ENCODE data around the gene TWNK. TPM values are rescaled to one million over a fixed set of nuclear protein-coding genes. Genes with fewer than 3 reads are reported as not detected.
"Not testable (repeated sequence)": the region's sequence is repeated elsewhere in the genome, so short reads cannot be mapped to it uniquely, and the experiment has no call there.

Gene TWNK
- total RNA-seq, 4 donors from 2014 or later: 8.2 to 19.8 (median 10.0) TPM

GRCh38 chr10:101031796-101032636 is 44.7 kb downstream of the TWNK start:
- peaks cover 0 to 8% of the 10 kb centered on the region in 2 donors for H3K36me3 ChIP-seq
- peak; percentile 46 to 61 for TF ChIP-seq POLR2A (IDR thresholded peaks at IDR 0.05)
- TF ChIP-seq, protein P1, sequence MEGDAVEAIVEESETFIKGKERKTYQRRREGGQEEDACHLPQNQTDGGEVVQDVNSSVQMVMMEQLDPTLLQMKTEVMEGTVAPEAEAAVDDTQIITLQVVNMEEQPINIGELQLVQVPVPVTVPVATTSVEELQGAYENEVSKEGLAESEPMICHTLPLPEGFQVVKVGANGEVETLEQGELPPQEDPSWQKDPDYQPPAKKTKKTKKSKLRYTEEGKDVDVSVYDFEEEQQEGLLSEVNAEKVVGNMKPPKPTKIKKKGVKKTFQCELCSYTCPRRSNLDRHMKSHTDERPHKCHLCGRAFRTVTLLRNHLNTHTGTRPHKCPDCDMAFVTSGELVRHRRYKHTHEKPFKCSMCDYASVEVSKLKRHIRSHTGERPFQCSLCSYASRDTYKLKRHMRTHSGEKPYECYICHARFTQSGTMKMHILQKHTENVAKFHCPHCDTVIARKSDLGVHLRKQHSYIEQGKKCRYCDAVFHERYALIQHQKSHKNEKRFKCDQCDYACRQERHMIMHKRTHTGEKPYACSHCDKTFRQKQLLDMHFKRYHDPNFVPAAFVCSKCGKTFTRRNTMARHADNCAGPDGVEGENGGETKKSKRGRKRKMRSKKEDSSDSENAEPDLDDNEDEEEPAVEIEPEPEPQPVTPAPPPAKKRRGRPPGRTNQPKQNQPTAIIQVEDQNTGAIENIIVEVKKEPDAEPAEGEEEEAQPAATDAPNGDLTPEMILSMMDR (IDR thresholded peaks at IDR 0.05 in 4 of 5, conservative IDR thresholded peaks at IDR 0.05 in 1 of 5): no peak
- no peaks in the 10 kb centered on the region for H3K9me3 ChIP-seq
- in situ Hi-C loops (cut with MboI; ENCODE audit: low sequenced_read_pairs in 4 of 4): no loop called here
- peak; percentile 31 to 58 for ATAC-seq
- DNase-seq: peak; percentile 46 to 61
- H3K4me3 ChIP-seq: peak overlapping the region; percentile 52 to 92 (median 81)
- intact Hi-C loops (cut with DNase I; ENCODE audit: low total_unique reads): loop anchor here (5.0 kb wide), 1 partner anchor 35 kb away; no protein-coding TSS in a partner anchor
- H3K27me3 ChIP-seq: no peaks in the 10 kb centered on the region
- peak overlapping the region; percentile 84 to 91 (median 88) for H3K27ac ChIP-seq
- H3K4me1 ChIP-seq: peaks cover 7 to 16% of the 10 kb centered on the region in 2 donors

DNA sequence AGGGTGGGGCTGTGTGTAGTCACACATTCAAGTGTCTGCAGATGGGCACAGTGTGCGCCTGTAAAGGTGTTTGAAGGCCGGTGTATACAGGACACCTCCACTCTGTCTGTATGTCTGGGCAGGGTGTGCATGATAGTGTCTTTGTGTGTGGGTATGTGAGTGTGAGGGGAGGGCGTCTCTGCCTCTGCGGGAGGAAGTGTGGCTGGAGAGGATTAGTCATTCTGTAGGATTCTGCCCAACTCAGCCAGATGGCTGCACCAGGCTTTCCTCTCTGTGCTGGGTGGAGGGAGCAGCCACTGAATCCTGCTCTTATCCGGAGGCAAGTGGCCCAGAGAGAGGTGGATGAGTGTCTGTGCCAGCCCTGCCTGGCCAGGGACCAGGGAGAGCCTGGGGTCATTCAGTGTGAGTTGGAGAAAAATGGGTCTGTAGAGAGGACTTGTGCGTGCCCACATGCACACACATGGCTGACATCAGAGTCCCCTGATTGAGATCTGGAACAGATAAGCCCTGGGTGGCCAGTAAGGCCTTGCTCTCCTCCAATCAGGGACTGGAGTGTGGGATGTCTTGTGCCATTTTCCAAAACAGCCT is 45.4 kb downstream of the TWNK start:
- in situ Hi-C loops (cut with MboI; ENCODE audit: low sequenced_read_pairs in 4 of 4): no loop called here
- no peak for DNase-seq
- Histone ChIP-seq H3K27ac (peak overlapping the region; percentile 84 to 91 (median 88)), H3K4me3 (peak overlapping the region; percentile 52 to 92 (median 81)), H3K36me3 (peaks cover 0 to 14% of the 10 kb centered on the region in 2 donors), H3K4me1 (peaks cover 7 to 16% of the 10 kb centered on the region in 2 donors), H3K27me3 (no peaks in the 10 kb centered on the region), H3K9me3 (no peaks in the 10 kb centered on the region)
- intact Hi-C loops (cut with DNase I; ENCODE audit: low total_unique reads): loop anchor here (5.0 kb wide), 1 partner anchor 35 kb away; no protein-coding TSS in a partner anchor
- TF ChIP-seq, protein P1 (IDR thresholded peaks at IDR 0.05 in 4 of 5, conservative IDR thresholded peaks at IDR 0.05 in 1 of 5): no peak
- no peak for TF ChIP-seq POLR2A (IDR thresholded peaks at IDR 0.05)
- peak; percentile 31 to 38 for ATAC-seq

- Histone ChIP-seq H3K27me3 (no peaks in the 10 kb centered on the region), H3K36me3 (peaks cover 0 to 18% of the 10 kb centered on the region in 2 donors), H3K9me3 (no peaks in the 10 kb centered on the region), H3K4me3 (no peak overlapping the region), H3K27ac (peak overlapping the region; percentile 84 to 91 (median 88)), H3K4me1 (peaks cover 7 to 16% of the 10 kb centered on the region in 2 donors)
- TF ChIP-seq, protein P1 (IDR thresholded peaks at IDR 0.05 in 4 of 5, conservative IDR thresholded peaks at IDR 0.05 in 1 of 5): no peak
- no peak for TF ChIP-seq POLR2A (IDR thresholded peaks at IDR 0.05)
- DNase-seq (no peak), ATAC-seq (no peak)
- in situ Hi-C loops (cut with MboI; ENCODE audit: low sequenced_read_pairs in 4 of 4) (no loop called here), intact Hi-C loops (cut with DNase I; ENCODE audit: low total_unique reads) (loop anchor here (5.0 kb wide), 1 partner anchor 34 kb away; no protein-coding TSS in a partner anchor)
Measured at GRCh38 chr10:101033276-101033675, 45.9 kb downstream of the TWNK start.

DNA sequence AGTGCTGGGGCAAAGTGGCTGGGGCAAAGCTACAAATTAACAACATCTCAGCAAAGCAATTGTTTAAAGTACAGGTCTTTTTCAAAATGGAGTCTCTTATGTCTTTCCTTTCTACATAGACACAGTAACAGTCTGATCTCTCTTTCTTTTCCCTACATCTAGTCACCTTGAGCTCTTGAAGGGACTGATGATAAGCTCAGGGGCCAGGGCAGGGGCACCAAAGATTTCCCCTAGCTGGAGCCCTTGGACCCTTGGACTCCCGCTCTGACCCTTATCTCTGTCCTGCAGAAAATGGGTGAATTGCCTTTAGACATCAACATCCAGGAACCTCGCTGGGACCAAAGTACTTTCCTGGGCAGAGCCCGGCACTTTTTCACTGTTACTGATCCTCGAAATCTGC is 47.1 kb downstream of the TWNK start:
- intact Hi-C loops (cut with DNase I; ENCODE audit: low total_unique reads): loop anchor here (5.0 kb wide), 1 partner anchor 33 kb away; no protein-coding TSS in a partner anchor
- H3K27me3 ChIP-seq; ATAC-seq; H3K27ac ChIP-seq; H3K4me3 ChIP-seq; in situ Hi-C loops (cut with MboI; ENCODE audit: low sequenced_read_pairs in 4 of 4); H3K9me3 ChIP-seq; DNase-seq: not testable (repeated sequence)
- H3K36me3 ChIP-seq: peaks cover 0 to 18% of the 10 kb centered on the region in 2 donors
- H3K4me1 ChIP-seq: peaks cover 7 to 16% of the 10 kb centered on the region in 2 donors

GRCh38 chr10:101035314-101035713 is 48.0 kb downstream of the TWNK start:
- Histone ChIP-seq H3K27ac (no peak overlapping the region), H3K4me1 (peaks cover 7 to 15% of the 10 kb centered on the region in 2 donors), H3K9me3 (no peaks in the 10 kb centered on the region), H3K36me3 (peaks cover 0 to 18% of the 10 kb centered on the region in 2 donors), H3K27me3 (no peaks in the 10 kb centered on the region), H3K4me3 (no peak overlapping the region)
- intact Hi-C loops (cut with DNase I; ENCODE audit: low total_unique reads): no loop called here
- DNase-seq (no peak), ATAC-seq (no peak)
- in situ Hi-C loops (cut with MboI; ENCODE audit: low sequenced_read_pairs in 4 of 4): no loop called here
- TF ChIP-seq, protein P1 (IDR thresholded peaks at IDR 0.05 in 4 of 5, conservative IDR thresholded peaks at IDR 0.05 in 1 of 5): no peak
- TF ChIP-seq POLR2A (IDR thresholded peaks at IDR 0.05): no peak
